K562 (cell line): ENCODE data around the gene PHB1. TPM values are rescaled to one million over a fixed set of nuclear protein-coding genes. Genes with fewer than 3 reads are reported as not detected.

Experiments used
- MTA3 ChIP-seq: fragments of 450-650 bp; formaldehyde crosslinking; IDR thresholded peaks from 2 replicates; pipeline ENCODE4 v1.6.1; 2017; ENCODE audit warnings: mild to moderate bottlenecking, borderline replicate concordance
- SIN3A ChIP-seq, 2 experiments: fragments of 150-350 bp in 1 of 2; IDR thresholded peaks; 2 replicates each; pipeline ENCODE4 v1.6.1; 2011 to 2016; ENCODE audit warnings: borderline replicate concordance in 2 of 2, low read depth in 2 of 2, low read length in 2 of 2, mild to moderate bottlenecking in 2 of 2, moderate library complexity in 2 of 2; ENCODE audit not compliant: control insufficient read depth in 1 of 2
- TAF7 ChIP-seq: fragments of 450-650 bp; IDR thresholded peaks from 2 replicates; pipeline ENCODE4 v1.6.1; 2016; ENCODE audit warnings: missing genetic modification characterization, missing compliant biosample characterization
- TARDBP ChIP-seq: fragments of 450-650 bp; IDR thresholded peaks from 2 replicates; pipeline ENCODE4 v1.6.1; 2016
- ZBTB8A ChIP-seq: fragments of 450-650 bp; IDR thresholded peaks from 2 replicates; pipeline ENCODE4 v1.6.1; 2018; ENCODE audit warnings: mild to moderate bottlenecking, moderate library complexity; ENCODE audit not compliant: partially characterized antibody
- ZNF551 ChIP-seq: fragments of 250-450 bp; sonication (Bioruptor Pico); IDR thresholded peaks from 2 replicates; pipeline ENCODE4 v1.5.0; 2021; ENCODE audit warnings: mild to moderate bottlenecking, moderate library complexity
- polyA plus RNA-seq, 8 experiments: library from polyadenylated mRNA; depleted of rRNA in 4 of 8; stranded (reverse) in 5 of 8; unstranded in 3 of 8; fragments of >200 nt; fragmentation: Nextera tagmentation in 2 of 8; fragmentation: Illumina TruSeq in 1 of 8; extraction: Ambion mirVana in 2 of 8; extraction: Trizol in 1 of 8; gene quantifications; 2 replicates each; pipeline versions ENCODE4 v1.2.1 to v1.2.3, GENCODE V29; 2011 to 2014; ENCODE audit warnings: inconsistent platforms in 1 of 8, missing spikeins in 1 of 8
- total RNA-seq, 7 experiments: library from RNA; depleted of rRNA in 6 of 7; stranded (reverse); fragments of >200 nt in 6 of 7; fragmentation: Illumina TruSeq in 2 of 7; extraction: Trizol in 2 of 7; gene quantifications; 2 replicates each; pipeline versions ENCODE4 v1.2.1 to v1.2.3, GENCODE V29; 2011 to 2021; ENCODE audit warnings: low replicate concordance in 1 of 7
- TF ChIP-seq, protein P1 (sequence below): fragments of 450-650 bp; IDR thresholded peaks from 2 replicates; pipeline ENCODE4 v1.6.1; 2014; ENCODE audit warnings: low read depth, mild to moderate bottlenecking, moderate library complexity, borderline replicate concordance
- TF ChIP-seq, protein P2 (sequence below): sonication (generic); formaldehyde crosslinking; IDR thresholded peaks from 2 replicates; pipeline ENCODE4 v1.8.0; 2023; ENCODE audit warnings: mild to moderate bottlenecking, missing genetic modification reagents
- TF ChIP-seq, protein P3 (sequence below): fragments of 450-650 bp; formaldehyde crosslinking; IDR thresholded peaks from 2 replicates; pipeline ENCODE4 v1.4.0; 2020; ENCODE audit warnings: mild to moderate bottlenecking, mixed read lengths
- TF ChIP-seq, protein P4 (sequence below), 2 experiments: fragments of 450-650 bp; formaldehyde crosslinking in 1 of 2; IDR thresholded peaks; 2 replicates each; pipeline versions ENCODE4 v1.4.0 to v1.6.1; 2014 to 2020; ENCODE audit warnings: mild to moderate bottlenecking in 2 of 2, borderline replicate concordance in 1 of 2, low read depth in 1 of 2

PHB1 gene
- total and polyA plus RNA-seq, 9 of the 15 experiments (the other 6 are each of a cell fraction or from before 2014, with no cell fraction given): 191 to 818 (median 349) TPM

DNA sequence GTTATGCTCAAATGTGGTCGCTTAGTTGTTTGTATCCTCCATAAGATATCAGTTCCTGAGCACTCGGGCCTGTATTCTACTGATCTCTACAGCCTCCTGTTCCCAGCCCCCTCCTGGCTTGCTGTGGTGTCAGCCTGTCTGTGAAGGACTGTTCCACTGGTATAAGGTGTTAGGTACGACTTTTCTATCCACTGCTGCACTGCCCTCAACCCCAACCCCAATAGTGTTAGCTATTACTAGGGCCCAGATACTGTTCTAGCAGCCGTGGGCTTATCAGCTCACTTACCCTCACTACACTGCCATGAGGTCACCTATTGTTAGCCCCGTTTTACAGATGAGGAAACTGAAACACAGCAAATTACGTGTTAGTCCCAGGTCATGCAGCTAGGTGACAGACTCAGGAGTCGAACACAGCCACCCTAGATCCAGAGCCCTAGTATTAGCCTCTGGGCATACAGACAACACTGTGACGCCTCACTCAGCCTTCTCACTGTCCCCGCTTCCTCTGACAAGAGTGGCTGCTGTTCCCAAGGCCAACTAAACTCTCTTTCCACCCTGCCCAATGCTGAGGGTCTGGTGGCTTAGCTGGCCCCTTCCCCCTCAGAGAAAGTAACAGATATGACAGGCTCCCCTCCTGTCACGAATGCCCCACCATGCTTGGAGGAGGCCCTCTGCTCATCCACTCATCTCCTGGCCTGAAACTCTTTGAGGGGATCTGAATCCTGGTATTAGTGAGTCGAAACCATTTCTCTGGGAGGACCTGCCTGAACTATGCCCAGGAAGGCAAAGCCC is 27.0 kb downstream of the PHB1 start (continued):
- TF ChIP-seq, protein P1, sequence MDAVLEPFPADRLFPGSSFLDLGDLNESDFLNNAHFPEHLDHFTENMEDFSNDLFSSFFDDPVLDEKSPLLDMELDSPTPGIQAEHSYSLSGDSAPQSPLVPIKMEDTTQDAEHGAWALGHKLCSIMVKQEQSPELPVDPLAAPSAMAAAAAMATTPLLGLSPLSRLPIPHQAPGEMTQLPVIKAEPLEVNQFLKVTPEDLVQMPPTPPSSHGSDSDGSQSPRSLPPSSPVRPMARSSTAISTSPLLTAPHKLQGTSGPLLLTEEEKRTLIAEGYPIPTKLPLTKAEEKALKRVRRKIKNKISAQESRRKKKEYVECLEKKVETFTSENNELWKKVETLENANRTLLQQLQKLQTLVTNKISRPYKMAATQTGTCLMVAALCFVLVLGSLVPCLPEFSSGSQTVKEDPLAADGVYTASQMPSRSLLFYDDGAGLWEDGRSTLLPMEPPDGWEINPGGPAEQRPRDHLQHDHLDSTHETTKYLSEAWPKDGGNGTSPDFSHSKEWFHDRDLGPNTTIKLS: no peak
- no peak for TF ChIP-seq ZBTB8A
- no peak for TF ChIP-seq MTA3
- TF ChIP-seq TARDBP: no peak
- TF ChIP-seq, protein P2, sequence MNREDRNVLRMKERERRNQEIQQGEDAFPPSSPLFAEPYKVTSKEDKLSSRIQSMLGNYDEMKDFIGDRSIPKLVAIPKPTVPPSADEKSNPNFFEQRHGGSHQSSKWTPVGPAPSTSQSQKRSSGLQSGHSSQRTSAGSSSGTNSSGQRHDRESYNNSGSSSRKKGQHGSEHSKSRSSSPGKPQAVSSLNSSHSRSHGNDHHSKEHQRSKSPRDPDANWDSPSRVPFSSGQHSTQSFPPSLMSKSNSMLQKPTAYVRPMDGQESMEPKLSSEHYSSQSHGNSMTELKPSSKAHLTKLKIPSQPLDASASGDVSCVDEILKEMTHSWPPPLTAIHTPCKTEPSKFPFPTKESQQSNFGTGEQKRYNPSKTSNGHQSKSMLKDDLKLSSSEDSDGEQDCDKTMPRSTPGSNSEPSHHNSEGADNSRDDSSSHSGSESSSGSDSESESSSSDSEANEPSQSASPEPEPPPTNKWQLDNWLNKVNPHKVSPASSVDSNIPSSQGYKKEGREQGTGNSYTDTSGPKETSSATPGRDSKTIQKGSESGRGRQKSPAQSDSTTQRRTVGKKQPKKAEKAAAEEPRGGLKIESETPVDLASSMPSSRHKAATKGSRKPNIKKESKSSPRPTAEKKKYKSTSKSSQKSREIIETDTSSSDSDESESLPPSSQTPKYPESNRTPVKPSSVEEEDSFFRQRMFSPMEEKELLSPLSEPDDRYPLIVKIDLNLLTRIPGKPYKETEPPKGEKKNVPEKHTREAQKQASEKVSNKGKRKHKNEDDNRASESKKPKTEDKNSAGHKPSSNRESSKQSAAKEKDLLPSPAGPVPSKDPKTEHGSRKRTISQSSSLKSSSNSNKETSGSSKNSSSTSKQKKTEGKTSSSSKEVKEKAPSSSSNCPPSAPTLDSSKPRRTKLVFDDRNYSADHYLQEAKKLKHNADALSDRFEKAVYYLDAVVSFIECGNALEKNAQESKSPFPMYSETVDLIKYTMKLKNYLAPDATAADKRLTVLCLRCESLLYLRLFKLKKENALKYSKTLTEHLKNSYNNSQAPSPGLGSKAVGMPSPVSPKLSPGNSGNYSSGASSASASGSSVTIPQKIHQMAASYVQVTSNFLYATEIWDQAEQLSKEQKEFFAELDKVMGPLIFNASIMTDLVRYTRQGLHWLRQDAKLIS (CRISPR knock-in tag): no peak
- TF ChIP-seq SIN3A (IDR thresholded peaks at IDR 0.05; ENCODE audit: borderline replicate concordance in 2 of 2, control insufficient read depth in 1 of 2, low read depth in 2 of 2, low read length in 2 of 2): no peak
- TF ChIP-seq, protein P3, sequence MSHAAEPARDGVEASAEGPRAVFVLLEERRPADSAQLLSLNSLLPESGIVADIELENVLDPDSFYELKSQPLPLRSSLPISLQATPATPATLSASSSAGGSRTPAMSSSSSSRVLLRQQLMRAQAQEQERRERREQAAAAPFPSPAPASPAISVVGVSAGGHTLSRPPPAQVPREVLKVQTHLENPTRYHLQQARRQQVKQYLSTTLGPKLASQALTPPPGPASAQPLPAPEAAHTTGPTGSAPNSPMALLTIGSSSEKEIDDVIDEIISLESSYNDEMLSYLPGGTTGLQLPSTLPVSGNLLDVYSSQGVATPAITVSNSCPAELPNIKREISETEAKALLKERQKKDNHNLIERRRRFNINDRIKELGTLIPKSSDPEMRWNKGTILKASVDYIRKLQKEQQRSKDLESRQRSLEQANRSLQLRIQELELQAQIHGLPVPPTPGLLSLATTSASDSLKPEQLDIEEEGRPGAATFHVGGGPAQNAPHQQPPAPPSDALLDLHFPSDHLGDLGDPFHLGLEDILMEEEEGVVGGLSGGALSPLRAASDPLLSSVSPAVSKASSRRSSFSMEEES (CRISPR knock-in tag): no peak
- TF ChIP-seq ZNF551 (CRISPR knock-in tag): no peak
- TF ChIP-seq, protein P4, sequence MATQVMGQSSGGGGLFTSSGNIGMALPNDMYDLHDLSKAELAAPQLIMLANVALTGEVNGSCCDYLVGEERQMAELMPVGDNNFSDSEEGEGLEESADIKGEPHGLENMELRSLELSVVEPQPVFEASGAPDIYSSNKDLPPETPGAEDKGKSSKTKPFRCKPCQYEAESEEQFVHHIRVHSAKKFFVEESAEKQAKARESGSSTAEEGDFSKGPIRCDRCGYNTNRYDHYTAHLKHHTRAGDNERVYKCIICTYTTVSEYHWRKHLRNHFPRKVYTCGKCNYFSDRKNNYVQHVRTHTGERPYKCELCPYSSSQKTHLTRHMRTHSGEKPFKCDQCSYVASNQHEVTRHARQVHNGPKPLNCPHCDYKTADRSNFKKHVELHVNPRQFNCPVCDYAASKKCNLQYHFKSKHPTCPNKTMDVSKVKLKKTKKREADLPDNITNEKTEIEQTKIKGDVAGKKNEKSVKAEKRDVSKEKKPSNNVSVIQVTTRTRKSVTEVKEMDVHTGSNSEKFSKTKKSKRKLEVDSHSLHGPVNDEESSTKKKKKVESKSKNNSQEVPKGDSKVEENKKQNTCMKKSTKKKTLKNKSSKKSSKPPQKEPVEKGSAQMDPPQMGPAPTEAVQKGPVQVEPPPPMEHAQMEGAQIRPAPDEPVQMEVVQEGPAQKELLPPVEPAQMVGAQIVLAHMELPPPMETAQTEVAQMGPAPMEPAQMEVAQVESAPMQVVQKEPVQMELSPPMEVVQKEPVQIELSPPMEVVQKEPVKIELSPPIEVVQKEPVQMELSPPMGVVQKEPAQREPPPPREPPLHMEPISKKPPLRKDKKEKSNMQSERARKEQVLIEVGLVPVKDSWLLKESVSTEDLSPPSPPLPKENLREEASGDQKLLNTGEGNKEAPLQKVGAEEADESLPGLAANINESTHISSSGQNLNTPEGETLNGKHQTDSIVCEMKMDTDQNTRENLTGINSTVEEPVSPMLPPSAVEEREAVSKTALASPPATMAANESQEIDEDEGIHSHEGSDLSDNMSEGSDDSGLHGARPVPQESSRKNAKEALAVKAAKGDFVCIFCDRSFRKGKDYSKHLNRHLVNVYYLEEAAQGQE (IDR thresholded peaks at IDR 0.05; ENCODE audit: borderline replicate concordance): no peak
- TF ChIP-seq, protein P4 (CRISPR knock-in tag; IDR thresholded peaks at IDR 0.05; ENCODE audit: low read depth): no peak
- no peak for TF ChIP-seq TAF7 (tag)
